ENCODE measurements around the gene TIPRL.
"Not testable (repeated sequence)": the region's sequence is repeated elsewhere in the genome, so short reads cannot be mapped to it uniquely, and the experiment has no call there.

TIPRL gene

DNA sequence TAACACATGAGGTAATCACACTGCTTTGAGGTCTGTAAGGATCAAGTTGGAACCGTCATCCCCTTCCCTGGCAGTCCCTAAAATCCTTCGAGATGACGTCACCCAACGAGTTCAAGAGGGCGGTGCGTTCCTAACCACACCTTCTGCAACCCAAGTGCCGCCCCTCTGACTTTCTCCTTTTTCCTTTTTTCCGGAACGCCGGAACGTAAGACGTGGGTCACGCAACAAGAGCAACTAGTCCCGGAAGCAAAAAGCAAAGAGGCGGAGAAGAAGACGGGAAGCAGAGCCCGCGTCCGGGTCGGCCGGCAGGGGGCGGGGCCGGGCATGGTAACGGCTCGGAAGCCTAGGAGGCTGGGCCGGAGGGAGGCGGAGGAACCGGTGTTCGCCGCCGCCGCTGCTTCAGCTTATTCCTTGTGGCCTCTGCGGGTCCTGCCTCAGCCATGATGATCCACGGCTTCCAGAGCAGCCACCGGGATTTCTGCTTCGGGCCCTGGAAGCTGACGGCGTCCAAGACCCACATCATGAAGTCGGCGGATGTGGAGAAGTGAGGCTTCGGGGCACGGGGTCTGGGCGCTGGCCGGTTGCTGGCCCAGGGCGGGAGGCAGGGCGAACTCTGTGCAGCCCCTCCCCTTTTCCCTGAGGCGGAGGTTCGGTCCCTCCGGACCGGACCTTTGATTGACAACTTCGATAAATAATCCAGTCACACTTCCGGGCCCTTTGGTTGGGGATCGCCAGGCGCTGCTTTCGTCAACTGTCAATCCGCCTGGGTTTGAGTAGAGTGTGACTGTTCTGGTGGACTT is at the start of gene TIPRL:
TSS of gene TIPRL (plus strand) at position 325 of the 800 bp plus-strand sequence. CDS start at position 441, 116 bp downstream.
- peak; percentile 99 for DNase-seq

DNA sequence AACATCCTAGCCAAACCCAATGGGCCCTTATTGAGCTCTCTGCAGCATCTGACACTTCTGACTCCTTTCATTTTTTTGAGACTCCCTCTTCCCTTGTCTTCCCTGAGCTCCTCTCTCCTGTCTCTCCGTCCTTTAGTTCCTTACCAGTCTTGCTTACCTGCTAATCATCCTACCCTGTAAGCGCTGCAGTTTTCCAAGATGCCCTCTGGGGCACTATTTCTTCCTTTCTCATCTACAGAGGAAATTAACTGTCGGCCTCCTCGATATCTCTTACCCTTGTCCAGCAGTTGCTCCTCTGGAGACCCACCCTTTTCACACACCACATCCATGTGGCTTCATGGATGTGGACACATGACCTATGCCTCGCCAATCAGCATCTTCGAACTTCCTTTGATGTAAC is 48.8 kb upstream of the TIPRL start:
- no peak for DNase-seq

- peak; percentile 27 for DNase-seq
Measured at GRCh38 chr1:168134132-168134531, 44.6 kb upstream of the TIPRL start.

DNA sequence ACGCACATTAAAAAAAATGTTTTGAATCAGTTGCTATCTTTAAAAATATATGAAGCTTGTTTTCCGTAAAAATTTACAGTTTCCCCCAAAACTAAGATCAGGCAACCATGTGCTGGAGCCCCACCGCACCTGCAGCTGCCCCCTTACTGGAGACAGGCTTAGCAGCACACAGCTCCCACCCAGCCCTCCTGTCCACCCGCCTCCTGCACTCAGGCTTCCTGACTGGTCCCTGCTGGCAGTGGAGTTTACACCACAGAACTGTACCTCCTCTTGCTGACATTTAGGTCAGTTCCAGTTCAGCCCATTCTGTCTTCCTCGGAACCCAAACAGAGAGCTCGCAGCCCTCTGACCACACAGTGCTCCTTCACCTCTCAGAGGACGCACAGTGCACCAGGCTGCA is 44.1 kb upstream of the TIPRL start:
- DNase-seq, result no peak

- DNase-seq, result no peak
Measured at GRCh38 chr1:168135116-168135920, 43.4 kb upstream of the TIPRL start.

- peak; percentile 13 for DNase-seq
Measured at GRCh38 chr1:168135921-168136708, 42.6 kb upstream of the TIPRL start.

DNA sequence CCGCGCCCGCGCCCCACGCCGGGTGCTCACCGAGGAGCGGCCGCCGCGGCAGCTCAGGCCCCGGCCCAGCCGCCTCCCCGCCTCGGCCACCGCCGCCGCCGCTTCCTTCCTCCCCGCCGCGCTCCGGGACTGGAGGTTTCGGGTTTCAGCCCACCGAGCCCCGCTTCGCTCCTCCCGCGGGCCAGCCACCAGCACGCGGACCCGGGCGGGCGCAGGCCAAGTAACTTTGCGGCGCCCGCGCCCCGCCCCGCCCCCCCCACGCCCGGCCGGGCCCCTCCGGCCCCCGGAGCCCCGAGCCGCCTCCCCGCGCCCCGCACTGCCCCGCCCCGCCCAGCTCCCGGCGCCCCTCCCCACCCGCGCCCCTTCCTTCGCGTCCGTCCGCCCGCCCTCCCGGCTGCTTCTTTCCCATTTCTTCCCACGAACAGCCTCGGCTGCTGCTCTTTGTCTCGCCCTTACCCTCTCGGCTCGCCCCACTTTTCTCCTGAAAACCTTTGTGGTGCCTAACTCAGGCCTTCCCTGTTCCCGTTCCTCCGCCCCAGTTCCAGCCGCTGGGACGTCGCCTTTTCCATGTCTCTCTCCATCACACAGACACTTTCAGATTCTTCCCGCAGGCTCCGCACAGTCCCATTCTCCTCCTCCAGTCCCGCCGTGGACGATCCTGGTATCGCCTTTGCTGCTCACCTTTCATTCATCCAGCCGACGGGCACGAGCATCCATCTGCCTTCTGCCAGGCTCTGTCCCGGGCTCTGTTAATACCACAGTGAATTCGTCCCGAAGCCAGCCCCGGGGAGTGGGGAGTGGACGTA is 41.9 kb upstream of the TIPRL start, which contains the start of gene GPR161:
TSS of gene GPR161 (minus strand) at position 222 of the 806 bp plus-strand sequence. CDS start 32,080 bp downstream, outside the sequence.
- peak; percentile 55 for DNase-seq

- no peak for DNase-seq
Measured at GRCh38 chr1:168137515-168137821, 41.3 kb upstream of the TIPRL start.

DNA sequence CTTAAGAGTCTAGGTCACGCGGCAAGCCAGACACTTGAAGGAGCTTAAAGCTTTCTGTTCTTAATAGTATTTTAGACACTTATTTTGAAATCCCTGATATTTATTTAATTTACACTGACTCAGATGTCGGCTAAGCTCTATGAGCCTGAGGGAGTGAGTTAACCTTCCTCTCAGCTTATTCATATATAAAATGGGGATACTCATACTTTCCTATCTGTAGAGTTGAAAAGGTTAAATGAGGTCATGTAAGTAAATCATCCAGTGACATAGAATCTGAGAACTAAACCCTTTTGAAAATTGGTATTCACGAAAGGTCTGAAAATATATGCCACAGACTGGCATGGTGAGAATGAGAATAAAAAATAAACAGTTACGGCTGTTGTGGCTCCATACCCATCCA is 40.6 kb upstream of the TIPRL start:
- peak; percentile 8 for DNase-seq

GRCh38 chr1:168139070-168139469 is 39.7 kb upstream of the TIPRL start:
- DNase-seq, result no peak

GRCh38 chr1:168141871-168142385 is 36.8 kb upstream of the TIPRL start:
- no peak for DNase-seq

- peak; percentile 77 for DNase-seq
Measured at GRCh38 chr1:168145184-168146159, 33.3 kb upstream of the TIPRL start.

GRCh38 chr1:168146160-168146539 is 32.6 kb upstream of the TIPRL start:
- DNase-seq, result no peak

- no peak for DNase-seq
Measured at GRCh38 chr1:168146626-168147025, 32.1 kb upstream of the TIPRL start.

DNA sequence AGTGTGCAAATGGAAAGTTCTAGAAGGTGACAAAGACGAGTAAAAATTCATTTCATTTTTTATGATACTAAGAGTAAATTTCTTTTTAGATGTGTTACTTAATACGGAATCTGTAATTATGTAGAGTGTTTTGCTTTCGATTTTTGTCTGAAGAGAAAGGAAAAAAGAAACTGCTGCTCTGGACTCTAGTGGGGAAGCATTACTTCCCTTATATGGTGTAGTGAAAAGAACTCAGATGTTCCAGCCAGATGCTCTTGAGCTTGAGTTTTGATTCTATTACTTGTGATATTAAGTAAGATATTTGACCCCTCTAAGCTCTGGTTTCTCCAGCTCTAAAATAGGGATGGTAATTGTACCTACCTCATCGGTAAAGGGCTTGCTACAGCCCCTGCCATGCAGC is 29.8 kb upstream of the TIPRL start:
- DNase-seq, result no peak

- DNase-seq, result no peak
Measured at GRCh38 chr1:168150283-168150682, 28.5 kb upstream of the TIPRL start.

- no peak for DNase-seq
Measured at GRCh38 chr1:168151935-168152334, 26.8 kb upstream of the TIPRL start.

DNA sequence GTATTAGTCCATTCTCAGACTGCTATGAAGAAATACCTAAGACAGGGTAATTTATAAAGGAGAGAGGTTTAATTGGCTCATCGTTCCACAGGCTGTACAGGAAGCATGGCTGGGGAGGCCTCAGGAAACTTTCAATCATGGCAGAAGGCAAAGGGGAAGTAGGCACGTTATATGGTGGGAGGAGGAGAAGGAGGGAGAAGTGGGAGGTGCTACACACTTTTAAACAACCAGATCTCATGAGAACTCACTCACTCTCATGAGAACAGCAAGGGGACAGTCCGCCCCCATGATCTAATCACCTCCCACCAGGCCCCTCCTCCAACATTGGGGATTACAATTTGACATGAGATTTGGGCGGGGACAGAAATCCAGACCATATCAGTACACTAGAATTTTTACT is 24.1 kb upstream of the TIPRL start:
- DNase-seq, result not testable (repeated sequence)

DNA sequence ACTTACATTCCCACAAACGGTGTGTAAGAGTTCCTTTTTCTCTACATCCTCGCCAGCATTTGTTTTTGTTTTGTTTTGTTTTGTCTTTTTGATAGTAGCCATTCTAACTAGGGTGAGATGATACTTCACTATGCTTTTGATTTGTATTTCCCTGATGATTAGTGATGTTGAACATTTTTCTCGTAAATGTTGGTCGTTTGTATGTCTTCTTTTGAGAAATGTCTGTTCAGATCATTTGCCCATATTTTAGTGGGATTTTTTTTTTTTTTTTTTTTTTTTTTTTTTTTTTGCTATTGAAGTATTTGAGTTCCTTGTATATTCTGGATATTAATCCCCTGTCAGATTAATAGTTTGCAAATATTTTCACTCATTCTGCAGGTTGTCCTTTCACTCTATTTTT is 22.9 kb upstream of the TIPRL start:
- no peak for DNase-seq

- no peak for DNase-seq
Measured at GRCh38 chr1:168157638-168158037, 21.1 kb upstream of the TIPRL start.

DNA sequence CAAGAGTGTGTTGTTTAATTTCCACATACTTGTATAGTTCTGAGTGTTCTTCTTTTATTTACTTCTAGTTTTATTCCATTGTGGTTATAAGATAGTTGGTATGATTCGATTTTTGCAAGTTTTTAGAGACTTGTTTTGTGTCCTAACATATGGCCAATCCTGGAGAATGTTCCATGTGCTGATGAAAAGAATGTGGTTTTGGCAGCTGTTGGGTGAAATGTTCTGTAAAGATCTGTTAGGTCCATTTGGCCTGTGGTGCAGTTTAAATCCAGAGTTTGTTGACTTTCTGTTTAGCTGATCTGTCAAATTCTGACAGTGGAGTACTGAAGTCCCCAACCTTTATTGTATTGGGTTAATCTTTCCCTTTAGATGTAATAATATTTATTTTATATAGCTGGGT is 19.5 kb upstream of the TIPRL start:
- DNase-seq, result no peak

Data from fibroblast of upper back skin (primary cell).